Measurements from ENCODE around the gene KCNK2.

Gene KCNK2

GRCh38 chr1:215200121-215200520, 117.6 kb downstream of the KCNK2 start:
- Mint-ChIP-seq H3K36me3 (ENCODE audit: low read depth) (no peaks in the 10 kb centered on the region), H3K27ac (no peak overlapping the region), H3K4me1 (no peaks in the 10 kb centered on the region), H3K4me3 (no peak overlapping the region), H3K27me3 (ENCODE audit: low read depth) (no peaks in the 10 kb centered on the region), H3K9me3 (no peaks in the 10 kb centered on the region)
- TF ChIP-seq CTCF (IDR thresholded peaks at IDR 0.05; ENCODE audit: unreplicated experiment in 3 of 3), result no peak

- Mint-ChIP-seq H3K36me3 (ENCODE audit: low read depth) (no peaks in the 10 kb centered on the region), H3K27ac (no peak overlapping the region), H3K9me3 (no peaks in the 10 kb centered on the region), H3K27me3 (ENCODE audit: low read depth) (no peaks in the 10 kb centered on the region), H3K4me1 (no peaks in the 10 kb centered on the region), H3K4me3 (no peak overlapping the region)
- no peak for TF ChIP-seq CTCF (IDR thresholded peaks at IDR 0.05; ENCODE audit: unreplicated experiment in 3 of 3)
These were observed 118.7 kb downstream of the KCNK2 start for GRCh38 chr1:215201283-215201682.

GRCh38 chr1:215202868-215203267, 120.3 kb downstream of the KCNK2 start:
- H3K27ac Mint-ChIP-seq, result no peak overlapping the region
- TF ChIP-seq CTCF (IDR thresholded peaks at IDR 0.05; ENCODE audit: unreplicated experiment in 3 of 3), result no peak
- no peaks in the 10 kb centered on the region for H3K4me1 Mint-ChIP-seq
- H3K36me3 Mint-ChIP-seq (ENCODE audit: low read depth), result no peaks in the 10 kb centered on the region
- H3K9me3 Mint-ChIP-seq, result no peaks in the 10 kb centered on the region
- no peaks in the 10 kb centered on the region for H3K27me3 Mint-ChIP-seq (ENCODE audit: low read depth)
- no peak overlapping the region for H3K4me3 Mint-ChIP-seq

- H3K27ac Mint-ChIP-seq, result no peak overlapping the region
- no peaks in the 10 kb centered on the region for H3K4me1 Mint-ChIP-seq
- H3K36me3 Mint-ChIP-seq (ENCODE audit: low read depth), result no peaks in the 10 kb centered on the region
- H3K9me3 Mint-ChIP-seq, result no peaks in the 10 kb centered on the region
- H3K4me3 Mint-ChIP-seq, result no peak overlapping the region
- H3K27me3 Mint-ChIP-seq (ENCODE audit: low read depth), result no peaks in the 10 kb centered on the region
- no peak for TF ChIP-seq CTCF (IDR thresholded peaks at IDR 0.05; ENCODE audit: unreplicated experiment in 3 of 3)
These were observed 127.6 kb downstream of the KCNK2 start for GRCh38 chr1:215210167-215210566.

- no peak for TF ChIP-seq CTCF (IDR thresholded peaks at IDR 0.05; ENCODE audit: unreplicated experiment in 3 of 3)
- no peak overlapping the region for H3K4me3 Mint-ChIP-seq
- no peak overlapping the region for H3K27ac Mint-ChIP-seq
- H3K9me3 Mint-ChIP-seq, result no peaks in the 10 kb centered on the region
- H3K4me1 Mint-ChIP-seq, result peaks cover 16% of the 10 kb centered on the region
- no peaks in the 10 kb centered on the region for H3K27me3 Mint-ChIP-seq (ENCODE audit: low read depth)
- H3K36me3 Mint-ChIP-seq (ENCODE audit: low read depth), result no peaks in the 10 kb centered on the region
These were observed 133.3 kb downstream of the KCNK2 start for GRCh38 chr1:215215846-215216245.

GRCh38 chr1:215219372-215219771, 136.8 kb downstream of the KCNK2 start:
- Mint-ChIP-seq H3K9me3 (no peaks in the 10 kb centered on the region), H3K4me1 (peaks cover 16% of the 10 kb centered on the region), H3K4me3 (no peak overlapping the region), H3K27me3 (ENCODE audit: low read depth) (no peaks in the 10 kb centered on the region), H3K27ac (no peak overlapping the region), H3K36me3 (ENCODE audit: low read depth) (no peaks in the 10 kb centered on the region)
- no peak for TF ChIP-seq CTCF (IDR thresholded peaks at IDR 0.05; ENCODE audit: unreplicated experiment in 3 of 3)

Data from nephron (organoid).